Testis (tissue), 2 donors: Measurements from ENCODE around the gene CECR2.

ENCODE experiments used
- POLR2A ChIP-seq: fragments of 450-650 bp; IDR thresholded peaks from one replicate; pipeline ENCODE4 v1.6.1; 2017; ENCODE audit warnings: antibody characterized with exemption, mild to moderate bottlenecking, moderate library complexity
- TF ChIP-seq, protein P1 (sequence below), 3 experiments: fragments of 450-650 bp in 2 of 3; fragments of 200-600 bp in 1 of 3; sonication (generic) in 1 of 3; IDR thresholded peaks; one replicate each; pipeline ENCODE4 v1.5.1; 2016 to 2019; ENCODE audit warnings: antibody characterized with exemption in 3 of 3, mild to moderate bottlenecking in 2 of 3, moderate library complexity in 1 of 3

DNA sequence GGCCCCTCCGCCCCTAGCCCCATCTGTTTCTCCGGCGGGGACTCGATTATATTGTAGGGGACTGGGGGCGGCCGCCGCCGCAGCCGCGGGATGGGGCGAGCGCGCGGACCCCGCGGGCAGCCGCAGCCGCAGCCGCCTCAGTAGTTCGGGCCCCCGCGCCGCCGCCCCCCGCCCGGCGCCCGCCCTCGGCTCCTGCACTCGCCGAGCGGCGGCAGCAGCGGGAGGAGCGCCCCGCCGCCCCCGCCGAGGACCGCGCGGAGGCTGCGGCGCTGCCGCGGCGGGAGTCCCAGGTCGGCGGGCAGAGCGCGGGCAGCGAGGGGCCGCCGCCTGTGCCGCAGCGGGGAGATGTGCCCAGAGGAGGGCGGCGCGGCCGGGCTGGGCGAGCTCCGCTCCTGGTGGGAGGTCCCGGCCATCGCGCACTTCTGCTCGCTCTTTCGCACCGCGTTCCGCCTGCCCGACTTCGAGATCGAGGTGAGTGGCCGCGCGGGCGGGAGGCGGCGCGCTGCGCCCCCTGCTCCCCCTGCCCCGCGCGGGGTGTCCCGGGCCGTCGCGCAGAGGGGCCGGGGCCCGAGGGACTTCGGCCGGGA, at the start of gene CECR2:
- TF ChIP-seq POLR2A: no peak
- TF ChIP-seq, protein P1, sequence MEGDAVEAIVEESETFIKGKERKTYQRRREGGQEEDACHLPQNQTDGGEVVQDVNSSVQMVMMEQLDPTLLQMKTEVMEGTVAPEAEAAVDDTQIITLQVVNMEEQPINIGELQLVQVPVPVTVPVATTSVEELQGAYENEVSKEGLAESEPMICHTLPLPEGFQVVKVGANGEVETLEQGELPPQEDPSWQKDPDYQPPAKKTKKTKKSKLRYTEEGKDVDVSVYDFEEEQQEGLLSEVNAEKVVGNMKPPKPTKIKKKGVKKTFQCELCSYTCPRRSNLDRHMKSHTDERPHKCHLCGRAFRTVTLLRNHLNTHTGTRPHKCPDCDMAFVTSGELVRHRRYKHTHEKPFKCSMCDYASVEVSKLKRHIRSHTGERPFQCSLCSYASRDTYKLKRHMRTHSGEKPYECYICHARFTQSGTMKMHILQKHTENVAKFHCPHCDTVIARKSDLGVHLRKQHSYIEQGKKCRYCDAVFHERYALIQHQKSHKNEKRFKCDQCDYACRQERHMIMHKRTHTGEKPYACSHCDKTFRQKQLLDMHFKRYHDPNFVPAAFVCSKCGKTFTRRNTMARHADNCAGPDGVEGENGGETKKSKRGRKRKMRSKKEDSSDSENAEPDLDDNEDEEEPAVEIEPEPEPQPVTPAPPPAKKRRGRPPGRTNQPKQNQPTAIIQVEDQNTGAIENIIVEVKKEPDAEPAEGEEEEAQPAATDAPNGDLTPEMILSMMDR (IDR thresholded peaks at IDR 0.05): no peak
